ENCODE data around the gene ADAMTS1. TPM values are rescaled to one million over a fixed set of nuclear protein-coding genes. Genes with fewer than 3 reads are reported as not detected.

Gene ADAMTS1
- total RNA-seq, 3 donors from 2014 or later (not counting 1 experiment from before 2014, with no cell fraction given), result 12.5 to 18.7 (median 17.1) TPM

GRCh38 chr21:26810676-26811415, 34.4 kb downstream of the ADAMTS1 start:
- no peak overlapping the region for H3K27ac Mint-ChIP-seq
- H3K4me3 Mint-ChIP-seq, result no peak overlapping the region
- H3K4me1 Mint-ChIP-seq, result peaks cover 20 to 24% of the 10 kb centered on the region in 2 donors
- Histone ChIP-seq H3K4me1 (ENCODE audit: control insufficient read depth, insufficient read depth, low read length) (no peaks in the 10 kb centered on the region), H3K27ac (ENCODE audit: low read length) (no peak overlapping the region), H3K27me3 (ENCODE audit: control insufficient read depth, insufficient read depth, low read length) (no peaks in the 10 kb centered on the region), H3K36me3 (ENCODE audit: control insufficient read depth, insufficient read depth, low read length) (no peaks in the 10 kb centered on the region), H3K4me3 (ENCODE audit: low read length) (no peak overlapping the region), H3K9me3 (ENCODE audit: control insufficient read depth, insufficient read depth, low read length) (no peaks in the 10 kb centered on the region)
- no peaks in the 10 kb centered on the region for H3K27me3 Mint-ChIP-seq (ENCODE audit: low read depth in 2 of 2)
- no peaks in the 10 kb centered on the region for H3K36me3 Mint-ChIP-seq
- WGBS (ENCODE audit: insufficient coverage), result 86% methylated on average over 2 of the region's 2 CpGs
- TF ChIP-seq CTCF (IDR thresholded peaks at IDR 0.05), result no peak
- no peak for ATAC-seq
- intact Hi-C loops (cut with micrococcal nuclease), result no loop called here
- H3K9me3 Mint-ChIP-seq, result no peaks in the 10 kb centered on the region
- DNase-seq, result no peak

- ATAC-seq (no peak), DNase-seq (no peak)
- H3K27ac Mint-ChIP-seq, result no peak overlapping the region
- H3K4me1 Mint-ChIP-seq, result peaks cover 16 to 19% of the 10 kb centered on the region in 2 donors
- Histone ChIP-seq H3K36me3 (ENCODE audit: control insufficient read depth, insufficient read depth, low read length) (no peaks in the 10 kb centered on the region), H3K4me3 (ENCODE audit: low read length) (no peak overlapping the region), H3K9me3 (ENCODE audit: control insufficient read depth, insufficient read depth, low read length) (no peaks in the 10 kb centered on the region), H3K27me3 (ENCODE audit: control insufficient read depth, insufficient read depth, low read length) (no peaks in the 10 kb centered on the region), H3K27ac (ENCODE audit: low read length) (no peak overlapping the region), H3K4me1 (ENCODE audit: control insufficient read depth, insufficient read depth, low read length) (no peaks in the 10 kb centered on the region)
- H3K9me3 Mint-ChIP-seq, result no peaks in the 10 kb centered on the region
- no peaks in the 10 kb centered on the region for H3K27me3 Mint-ChIP-seq (ENCODE audit: low read depth in 2 of 2)
- intact Hi-C loops (cut with micrococcal nuclease), result no loop called here
- no peaks in the 10 kb centered on the region for H3K36me3 Mint-ChIP-seq
- H3K4me3 Mint-ChIP-seq, result no peak overlapping the region
- TF ChIP-seq CTCF (IDR thresholded peaks at IDR 0.05), result no peak
- 100% methylated on average over 1 of the region's 5 CpGs for WGBS (ENCODE audit: insufficient coverage)
Measured at GRCh38 chr21:26810266-26810665, 34.9 kb downstream of the ADAMTS1 start.

GRCh38 chr21:26809745-26810144, 35.5 kb downstream of the ADAMTS1 start:
- Mint-ChIP-seq H3K4me1 (peaks cover 16 to 19% of the 10 kb centered on the region in 2 donors), H3K27me3 (ENCODE audit: low read depth in 2 of 2) (no peaks in the 10 kb centered on the region), H3K4me3 (no peak overlapping the region), H3K9me3 (no peaks in the 10 kb centered on the region), H3K27ac (no peak overlapping the region), H3K36me3 (no peaks in the 10 kb centered on the region)
- DNase-seq, result no peak
- intact Hi-C loops (cut with micrococcal nuclease), result no loop called here
- Histone ChIP-seq H3K27me3 (ENCODE audit: control insufficient read depth, insufficient read depth, low read length) (no peaks in the 10 kb centered on the region), H3K4me3 (ENCODE audit: low read length) (no peak overlapping the region), H3K27ac (ENCODE audit: low read length) (no peak overlapping the region), H3K4me1 (ENCODE audit: control insufficient read depth, insufficient read depth, low read length) (no peaks in the 10 kb centered on the region), H3K36me3 (ENCODE audit: control insufficient read depth, insufficient read depth, low read length) (no peaks in the 10 kb centered on the region), H3K9me3 (ENCODE audit: control insufficient read depth, insufficient read depth, low read length) (no peaks in the 10 kb centered on the region)
- no peak for ATAC-seq
- whole genome bisulfite sequencing (ENCODE audit: insufficient coverage), result 100% methylated on average over 1 of the region's 4 CpGs
- no peak for TF ChIP-seq CTCF (IDR thresholded peaks at IDR 0.05)
